Subcutaneous abdominal adipose tissue (tissue), 5 donors: Measurements from ENCODE around the gene LIPC.
A peak's percentile ranks its signal among the peaks of the same experiment; 100 is the strongest.

Source experiments
- H3K27ac ChIP-seq: one replicate; pipeline ENCODE4 v1.7.0; 2013; ENCODE audit warnings: low read depth, mild to moderate bottlenecking, inconsistent platforms, low read length, moderate library complexity
- H3K27me3 ChIP-seq, 5 donors: one replicate each; pipeline ENCODE4 v1.7.0; 2013; ENCODE audit warnings: low read length in 5 of 5, inconsistent platforms in 1 of 5; ENCODE audit not compliant: control insufficient read depth in 5 of 5, insufficient read depth in 4 of 5
- H3K36me3 ChIP-seq, 5 donors: one replicate each; pipeline ENCODE4 v1.7.0; 2013; ENCODE audit warnings: low read length in 5 of 5; ENCODE audit not compliant: control insufficient read depth in 5 of 5, insufficient read depth in 5 of 5
- H3K4me1 ChIP-seq, 5 donors: one replicate each; pipeline ENCODE4 v1.7.0; 2013; ENCODE audit warnings: low read length in 5 of 5, mild to moderate bottlenecking in 3 of 5, moderate library complexity in 1 of 5; ENCODE audit not compliant: control insufficient read depth in 5 of 5, insufficient read depth in 5 of 5
- H3K4me3 ChIP-seq, 5 donors: one replicate each; pipeline ENCODE4 v1.7.0; 2013; ENCODE audit warnings: low read length in 5 of 5, low read depth in 1 of 5
- H3K9ac ChIP-seq, 5 donors: one replicate each; pipeline ENCODE4 v1.7.0; 2013; ENCODE audit warnings: low read length in 5 of 5, mild to moderate bottlenecking in 4 of 5, moderate library complexity in 3 of 5
- H3K9me3 ChIP-seq, 5 donors: one replicate each; pipeline ENCODE4 v1.7.0; 2013; ENCODE audit warnings: low read length in 5 of 5; ENCODE audit not compliant: control insufficient read depth in 5 of 5
- donor health status: healthy.
- donor health status: healthy.
- donor health status: healthy.
- donor health status: healthy.
- donor health status: healthy.

Gene LIPC

GRCh38 chr15:58475573-58476524 lies 44.1 kb downstream of the LIPC start:
- Histone ChIP-seq H3K27ac (peak overlapping the region; percentile 3), H3K27me3 (peaks cover 0 to 3% (median 0%) of the 10 kb centered on the region in 5 donors), H3K4me1 (peaks cover 6 to 48% (median 34%) of the 10 kb centered on the region in 5 donors), H3K9ac (no peak overlapping the region), H3K4me3 (no peak overlapping the region), H3K36me3 (no peaks in the 10 kb centered on the region), H3K9me3 (no peaks in the 10 kb centered on the region)

GRCh38 chr15:58476525-58477162 lies 44.9 kb downstream of the LIPC start:
- H3K27ac ChIP-seq, result peak overlapping the region; percentile 6
- H3K9ac ChIP-seq, result no peak overlapping the region

GRCh38 chr15:58477170-58477569 lies 45.4 kb downstream of the LIPC start:
- Histone ChIP-seq H3K27ac (peak overlapping the region; percentile 6), H3K9ac (no peak overlapping the region), H3K4me1 (peaks cover 6 to 48% (median 34%) of the 10 kb centered on the region in 5 donors), H3K27me3 (peaks cover 0 to 3% (median 0%) of the 10 kb centered on the region in 5 donors), H3K36me3 (no peaks in the 10 kb centered on the region), H3K4me3 (no peak overlapping the region), H3K9me3 (no peaks in the 10 kb centered on the region)

More at GRCh38 chr15:58476525-58477162, 44.9 kb downstream of the LIPC start:
- no peak overlapping the region for H3K4me3 ChIP-seq
- H3K27me3 ChIP-seq, result peaks cover 0 to 3% (median 0%) of the 10 kb centered on the region in 5 donors
- H3K36me3 ChIP-seq, result no peaks in the 10 kb centered on the region
- peaks cover 6 to 48% (median 34%) of the 10 kb centered on the region in 5 donors for H3K4me1 ChIP-seq
- H3K9me3 ChIP-seq, result no peaks in the 10 kb centered on the region

- H3K27me3 ChIP-seq, result peaks cover 0 to 3% (median 0%) of the 10 kb centered on the region in 5 donors
- H3K9ac ChIP-seq, result no peak overlapping the region
- H3K36me3 ChIP-seq, result no peaks in the 10 kb centered on the region
- H3K4me1 ChIP-seq, result peaks cover 6 to 43% (median 30%) of the 10 kb centered on the region in 5 donors
- no peak overlapping the region for H3K27ac ChIP-seq
- no peak overlapping the region for H3K4me3 ChIP-seq
- no peaks in the 10 kb centered on the region for H3K9me3 ChIP-seq
These were observed 46.2 kb downstream of the LIPC start for GRCh38 chr15:58478035-58478434.

GRCh38 chr15:58478579-58478978 lies 46.8 kb downstream of the LIPC start:
- Histone ChIP-seq H3K27ac (no peak overlapping the region), H3K9ac (no peak overlapping the region), H3K9me3 (no peaks in the 10 kb centered on the region), H3K36me3 (no peaks in the 10 kb centered on the region), H3K4me3 (no peak overlapping the region), H3K27me3 (no peaks in the 10 kb centered on the region), H3K4me1 (peaks cover 6 to 38% (median 25%) of the 10 kb centered on the region in 5 donors)

- H3K9ac ChIP-seq, result no peak overlapping the region
- no peaks in the 10 kb centered on the region for H3K36me3 ChIP-seq
- H3K9me3 ChIP-seq, result no peaks in the 10 kb centered on the region
- H3K4me1 ChIP-seq, result peaks cover 6 to 30% (median 24%) of the 10 kb centered on the region in 5 donors
- no peak overlapping the region for H3K4me3 ChIP-seq
- H3K27ac ChIP-seq, result no peak overlapping the region
- H3K27me3 ChIP-seq, result no peaks in the 10 kb centered on the region
These were observed 48.1 kb downstream of the LIPC start for GRCh38 chr15:58479941-58480340.

GRCh38 chr15:58483376-58483775 lies 51.6 kb downstream of the LIPC start:
- peaks cover 0 to 16% (median 5%) of the 10 kb centered on the region in 5 donors for H3K4me1 ChIP-seq
- no peak overlapping the region for H3K27ac ChIP-seq

GRCh38 chr15:58484791-58485600 lies 53.2 kb downstream of the LIPC start:
- Histone ChIP-seq H3K27me3 (no peaks in the 10 kb centered on the region), H3K36me3 (no peaks in the 10 kb centered on the region), H3K4me3 (no peak overlapping the region), H3K4me1 (peaks cover 0 to 16% (median 5%) of the 10 kb centered on the region in 5 donors), H3K9ac (no peak overlapping the region), H3K27ac (no peak overlapping the region), H3K9me3 (peaks cover 4 to 12% (median 7%) of the 10 kb centered on the region in 5 donors)

More at GRCh38 chr15:58483376-58483775, 51.6 kb downstream of the LIPC start:
- H3K9me3 ChIP-seq, result no peaks in the 10 kb centered on the region
- no peaks in the 10 kb centered on the region for H3K36me3 ChIP-seq
- H3K27me3 ChIP-seq, result no peaks in the 10 kb centered on the region
- no peak overlapping the region for H3K9ac ChIP-seq
- no peak overlapping the region for H3K4me3 ChIP-seq

- Histone ChIP-seq H3K4me3 (no peak overlapping the region), H3K36me3 (no peaks in the 10 kb centered on the region), H3K27ac (no peak overlapping the region), H3K9me3 (peaks cover 4 to 13% (median 7%) of the 10 kb centered on the region in 5 donors), H3K4me1 (peaks cover 0 to 16% (median 10%) of the 10 kb centered on the region in 5 donors), H3K9ac (no peak overlapping the region), H3K27me3 (no peaks in the 10 kb centered on the region)
These were observed 54.3 kb downstream of the LIPC start for GRCh38 chr15:58486062-58486461.
